ENCODE measurements around the gene ETF1.

The ETF1 gene

GRCh38 chr5:138459311-138459933 lies 83.6 kb downstream of the ETF1 start:
- peak; percentile 87 to 91 for DNase-seq

- DNase-seq = no peak
Measured at GRCh38 chr5:138458856-138459255, 84.2 kb downstream of the ETF1 start.

GRCh38 chr5:138458384-138458783 lies 84.7 kb downstream of the ETF1 start:
- DNase-seq = no peak

- no peak for DNase-seq
Measured at GRCh38 chr5:138457531-138458275, 85.3 kb downstream of the ETF1 start.
